WERI-Rb-1 (cell line): Measurements from ENCODE around the gene ZNG1B.
"Not testable (repeated sequence)": the region's sequence is repeated elsewhere in the genome, so short reads cannot be mapped to it uniquely, and the experiment has no call there.

Source experiments
- DNase-seq: peaks from one replicate; pipeline ENCODE4 v3.0.0-alpha.2; 2020
- H3K27ac ChIP-seq: fragments of 250-450 bp; sonication (Bioruptor Pico); 2 replicates; pipeline ENCODE4 v1.5.1; 2020; ENCODE audit warnings: mild to moderate bottlenecking, moderate library complexity
- H3K27me3 ChIP-seq: fragments of 250-450 bp; sonication (Bioruptor Pico); 2 replicates; pipeline ENCODE4 v1.5.1; 2021; ENCODE audit warnings: mild to moderate bottlenecking, low read depth, moderate library complexity; ENCODE audit not compliant: insufficient read depth, severe bottlenecking
- H3K36me3 ChIP-seq: fragments of 250-450 bp; sonication (Bioruptor Pico); 2 replicates; pipeline ENCODE4 v1.5.1; 2020; ENCODE audit warnings: mild to moderate bottlenecking, moderate library complexity
- H3K4me3 ChIP-seq: 2 replicates; pipeline ENCODE4 v1.5.1; 2011; ENCODE audit warnings: low read depth, mild to moderate bottlenecking, control low read depth, low read length
- H3K9me3 ChIP-seq: fragments of 250-450 bp; sonication (Bioruptor Pico); 2 replicates; pipeline ENCODE4 v1.5.1; 2021; ENCODE audit warnings: mild to moderate bottlenecking, moderate library complexity; ENCODE audit not compliant: severe bottlenecking

ZNG1B gene

GRCh38 chr2:113510913-113511312, 73.4 kb downstream of the ZNG1B start:
- not testable (repeated sequence) for H3K36me3 ChIP-seq, H3K9me3 ChIP-seq, H3K27ac ChIP-seq, H3K27me3 ChIP-seq, DNase-seq, H3K4me3 ChIP-seq

- H3K27ac ChIP-seq, result not testable (repeated sequence)
Observed at GRCh38 chr2:113511859-113512258, 74.4 kb downstream of the ZNG1B start.

GRCh38 chr2:113515457-113515856, 78.0 kb downstream of the ZNG1B start:
- H3K27ac ChIP-seq, H3K36me3 ChIP-seq, H3K9me3 ChIP-seq, H3K27me3 ChIP-seq, H3K4me3 ChIP-seq: not testable (repeated sequence)
- DNase-seq, result peak; percentile 14

More at GRCh38 chr2:113511859-113512258, 74.4 kb downstream of the ZNG1B start:
- not testable (repeated sequence) for H3K36me3 ChIP-seq, H3K9me3 ChIP-seq, H3K27me3 ChIP-seq, DNase-seq, H3K4me3 ChIP-seq

DNA sequence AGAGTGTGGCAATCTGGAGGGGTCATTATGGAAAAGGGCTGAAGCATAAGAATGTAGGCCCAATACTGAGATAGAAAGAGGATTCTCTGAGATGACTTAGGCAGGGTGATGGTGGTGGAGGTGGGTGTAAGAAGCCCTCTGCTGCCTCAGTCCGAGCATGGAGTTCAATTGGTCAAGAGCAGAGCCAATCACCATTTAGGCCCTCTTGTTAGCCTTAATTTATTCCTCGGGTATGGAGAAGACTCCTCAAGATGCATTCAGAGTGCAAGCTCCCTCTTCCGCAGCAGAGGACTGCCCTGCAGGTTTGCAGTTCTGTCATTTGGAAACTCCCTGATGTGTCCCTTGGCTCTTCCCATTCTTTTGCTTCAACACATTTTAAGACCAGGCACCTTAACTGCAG, 78.5 kb downstream of the ZNG1B start:
- not testable (repeated sequence) for H3K4me3 ChIP-seq, H3K27me3 ChIP-seq, H3K9me3 ChIP-seq, H3K36me3 ChIP-seq, H3K27ac ChIP-seq, DNase-seq

GRCh38 chr2:113517025-113517424, 79.5 kb downstream of the ZNG1B start:
- not testable (repeated sequence) for H3K9me3 ChIP-seq, DNase-seq, H3K36me3 ChIP-seq, H3K27ac ChIP-seq, H3K4me3 ChIP-seq, H3K27me3 ChIP-seq

DNA sequence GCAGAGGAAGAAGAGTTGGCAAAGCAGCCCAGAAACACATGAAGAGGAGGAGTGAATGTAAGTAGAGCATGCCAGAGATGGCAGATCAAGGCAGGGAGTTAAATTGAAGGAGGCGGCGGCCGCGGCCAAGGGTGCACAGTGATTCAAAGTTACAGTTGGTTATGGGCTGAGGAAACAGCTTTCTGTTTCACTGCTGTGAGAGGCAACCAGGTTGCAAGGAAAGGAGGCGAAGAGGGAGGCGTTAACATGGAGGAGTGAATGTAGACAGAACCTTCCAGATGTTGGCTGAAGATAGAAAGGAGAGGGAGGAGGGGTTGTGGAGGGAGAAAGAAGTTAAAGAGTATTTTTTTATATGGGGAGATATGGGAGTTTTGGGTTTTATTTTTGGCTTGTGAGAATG, 83.3 kb downstream of the ZNG1B start:
- not testable (repeated sequence) for H3K36me3 ChIP-seq, H3K27ac ChIP-seq, H3K4me3 ChIP-seq, DNase-seq, H3K9me3 ChIP-seq, H3K27me3 ChIP-seq

DNA sequence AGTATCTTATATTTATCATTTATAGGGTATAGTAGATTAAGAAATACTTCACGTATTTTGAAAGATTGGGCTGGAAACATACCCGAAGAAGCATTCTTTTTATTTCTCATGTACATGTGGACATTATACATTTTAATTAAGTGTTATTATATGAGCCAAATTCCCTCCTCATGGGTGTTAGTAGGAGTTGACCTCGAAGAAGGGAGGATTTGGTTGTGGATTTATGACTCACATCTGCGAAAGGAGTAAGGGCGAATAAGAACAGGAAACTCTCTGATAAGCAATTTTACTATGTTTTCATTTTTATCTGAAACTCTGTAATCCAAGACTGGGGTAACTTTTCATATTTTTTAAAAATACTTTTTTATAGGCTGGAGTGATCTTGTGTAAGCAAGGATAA, 84.0 kb downstream of the ZNG1B start:
- DNase-seq, H3K27ac ChIP-seq, H3K9me3 ChIP-seq, H3K36me3 ChIP-seq, H3K4me3 ChIP-seq, H3K27me3 ChIP-seq: not testable (repeated sequence)

- H3K27ac ChIP-seq, H3K36me3 ChIP-seq, H3K4me3 ChIP-seq, H3K9me3 ChIP-seq, H3K27me3 ChIP-seq, DNase-seq: not testable (repeated sequence)
Observed at GRCh38 chr2:113524986-113525385, 87.5 kb downstream of the ZNG1B start.

GRCh38 chr2:113527350-113528045, 90.0 kb downstream of the ZNG1B start:
- H3K27ac ChIP-seq, H3K27me3 ChIP-seq, H3K36me3 ChIP-seq, H3K4me3 ChIP-seq, DNase-seq, H3K9me3 ChIP-seq: not testable (repeated sequence)

DNA sequence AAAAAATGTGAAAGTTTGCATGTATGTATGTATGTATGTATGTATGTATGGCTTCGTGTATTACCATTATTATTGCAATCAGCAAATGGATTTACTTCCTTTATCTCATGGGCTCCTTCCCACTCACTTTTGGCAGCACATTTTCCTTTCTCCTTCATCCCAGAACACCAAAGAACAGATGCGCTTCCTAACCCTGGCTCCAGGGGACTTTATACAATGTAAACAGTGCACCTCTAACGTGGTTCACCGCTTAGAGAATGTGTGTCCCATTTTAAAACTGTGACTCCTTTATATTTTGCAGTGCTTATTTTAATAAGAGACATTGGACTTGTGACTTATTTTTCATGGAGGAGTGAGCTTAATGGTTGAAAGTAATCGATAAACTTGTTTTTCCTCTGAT, 90.6 kb downstream of the ZNG1B start:
- H3K36me3 ChIP-seq, H3K9me3 ChIP-seq, DNase-seq, H3K27me3 ChIP-seq, H3K27ac ChIP-seq, H3K4me3 ChIP-seq: not testable (repeated sequence)

GRCh38 chr2:113528904-113529303, 91.4 kb downstream of the ZNG1B start:
- not testable (repeated sequence) for DNase-seq, H3K9me3 ChIP-seq, H3K36me3 ChIP-seq, H3K27me3 ChIP-seq, H3K27ac ChIP-seq, H3K4me3 ChIP-seq

GRCh38 chr2:113532991-113533390, 95.5 kb downstream of the ZNG1B start:
- not testable (repeated sequence) for DNase-seq, H3K4me3 ChIP-seq, H3K36me3 ChIP-seq, H3K27ac ChIP-seq, H3K27me3 ChIP-seq, H3K9me3 ChIP-seq

GRCh38 chr2:113536573-113536972, 99.1 kb downstream of the ZNG1B start:
- not testable (repeated sequence) for H3K9me3 ChIP-seq, H3K27ac ChIP-seq, H3K36me3 ChIP-seq, H3K4me3 ChIP-seq, DNase-seq, H3K27me3 ChIP-seq

DNA sequence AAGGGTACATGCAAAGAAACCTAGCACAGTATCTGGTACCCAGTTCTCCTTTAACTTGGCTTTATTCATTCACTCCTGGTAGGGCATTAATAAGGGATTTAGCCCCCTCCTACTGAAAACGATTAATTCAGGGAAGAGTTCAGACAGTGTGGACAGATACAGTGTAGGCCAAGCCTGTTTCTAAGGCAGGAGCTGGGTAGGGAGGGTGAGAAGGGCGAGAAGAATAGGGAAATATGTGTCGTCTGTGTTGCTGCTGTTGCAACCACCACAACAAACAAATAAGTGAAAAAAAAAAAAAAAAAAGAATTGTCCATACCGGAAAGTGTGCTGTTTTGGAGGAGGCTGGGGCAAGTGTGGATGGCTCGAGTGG, 103.3 kb downstream of the ZNG1B start:
- H3K27me3 ChIP-seq, H3K9me3 ChIP-seq, H3K36me3 ChIP-seq, H3K27ac ChIP-seq, H3K4me3 ChIP-seq, DNase-seq: not testable (repeated sequence)

- peak; percentile 33 for DNase-seq
- H3K4me3 ChIP-seq, result peak overlapping the region; percentile 51
- H3K9me3 ChIP-seq, H3K27me3 ChIP-seq, H3K36me3 ChIP-seq, H3K27ac ChIP-seq: not testable (repeated sequence)
Observed at GRCh38 chr2:113541204-113541975, 103.9 kb downstream of the ZNG1B start.
